GM18858 (cell line): Measurements from ENCODE around the gene SCYL2.
A peak's percentile ranks its signal among the peaks of the same experiment; 100 is the strongest.
"Not testable (repeated sequence)": the region's sequence is repeated elsewhere in the genome, so short reads cannot be mapped to it uniquely, and the experiment has no call there.

Experiments
- ATAC-seq: cut with Tn5 transposase; IDR thresholded peaks from one replicate; pipeline ENCODE4 v1.9.1; 2021; ENCODE audit not compliant: unreplicated experiment

SCYL2 gene

GRCh38 chr12:100266835-100267602 lies at the start of gene SCYL2, which contains the start of gene DEPDC4:
Gene SCYL2 (plus strand): TSS chr12:100267177. CDS start chr12:100282971, 15,794 bp downstream.
Gene DEPDC4 (minus strand): TSS chr12:100267079. CDS start chr12:100267076, 3 bp downstream.
- peak; percentile 75 for ATAC-seq

DNA sequence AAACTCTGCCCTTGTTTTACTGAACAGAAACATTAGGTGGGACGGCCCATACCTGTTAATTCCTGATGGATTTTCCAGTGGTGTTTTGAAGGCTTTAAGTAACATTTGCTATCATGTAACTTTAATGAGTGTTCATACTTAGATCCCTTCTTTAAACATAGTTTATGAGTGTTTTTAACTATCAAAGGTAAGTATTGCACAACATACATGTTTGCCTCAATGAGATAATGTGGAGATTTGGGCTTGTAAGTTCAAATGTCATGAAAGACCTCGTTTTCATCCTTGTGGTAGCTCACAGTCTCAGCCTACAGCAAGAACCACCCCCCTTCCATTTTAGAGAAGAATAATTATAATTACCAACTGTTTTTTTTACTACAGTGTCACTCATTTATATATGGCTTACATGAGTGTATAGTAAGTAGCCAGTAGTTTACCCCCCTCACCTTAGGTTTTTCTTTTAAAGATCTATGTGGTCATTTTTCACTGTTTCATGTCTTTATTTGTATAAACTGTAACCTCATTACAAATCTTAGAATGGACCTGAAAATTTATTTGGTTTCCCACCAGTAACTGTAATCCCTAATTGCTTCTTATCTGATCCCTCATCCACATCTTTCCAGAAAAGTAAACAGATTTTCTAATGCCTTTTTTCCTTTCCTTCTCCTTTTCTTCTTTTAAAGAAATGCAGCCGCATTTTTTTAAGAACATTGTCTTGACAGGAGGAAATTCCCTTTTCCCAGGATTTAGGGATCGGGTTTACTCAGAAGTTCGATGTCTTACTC lies 47.5 kb upstream of the SCYL2 start:
- ATAC-seq, result no peak

DNA sequence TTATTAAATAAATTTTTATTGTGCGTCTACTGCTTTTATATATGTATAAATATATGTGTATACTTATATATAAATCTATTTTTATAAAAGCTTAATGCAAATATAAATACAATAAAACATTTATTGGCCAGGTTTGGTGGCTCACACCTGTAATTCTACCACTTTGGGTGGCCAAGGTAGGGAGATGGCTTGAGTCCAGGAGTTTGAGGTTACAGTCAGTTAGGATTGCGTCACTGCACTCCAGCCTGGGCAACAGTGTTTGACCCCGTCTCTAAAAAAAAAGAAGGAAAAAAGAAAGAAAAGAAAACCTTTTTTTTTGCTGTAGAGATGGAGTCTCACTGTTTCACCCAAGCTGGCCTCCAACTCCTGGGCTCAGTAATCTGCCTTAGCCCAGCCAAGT lies 45.5 kb upstream of the SCYL2 start:
- no peak for ATAC-seq

- not testable (repeated sequence) for ATAC-seq
Observed at GRCh38 chr12:100222173-100222572, 44.8 kb upstream of the SCYL2 start.

- ATAC-seq, result no peak
Observed at GRCh38 chr12:100225491-100225890, 41.5 kb upstream of the SCYL2 start.

- no peak for ATAC-seq
Observed at GRCh38 chr12:100229036-100229635, 37.8 kb upstream of the SCYL2 start.

GRCh38 chr12:100229876-100230275 lies 37.1 kb upstream of the SCYL2 start:
- no peak for ATAC-seq

GRCh38 chr12:100231873-100232272 lies 35.1 kb upstream of the SCYL2 start:
- ATAC-seq, result not testable (repeated sequence)

DNA sequence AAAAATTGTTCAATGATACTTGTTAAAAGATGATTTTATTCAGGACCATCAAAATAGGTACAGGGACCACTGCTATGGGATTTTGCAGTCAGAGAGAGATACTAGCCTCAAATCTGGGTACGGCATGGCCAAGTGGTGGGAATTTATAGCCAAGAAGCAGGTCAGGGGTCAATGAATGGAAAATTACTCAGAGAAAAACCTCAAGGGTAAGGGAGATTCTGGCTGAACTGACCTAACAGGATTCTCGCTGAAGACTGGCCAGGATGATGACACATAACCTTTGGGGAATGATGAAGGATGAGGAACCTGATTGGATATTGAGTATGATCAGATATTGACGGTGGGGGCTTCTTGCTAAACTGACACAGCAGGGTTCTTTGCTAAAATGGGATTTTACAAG lies 32.8 kb upstream of the SCYL2 start:
- ATAC-seq, result no peak

DNA sequence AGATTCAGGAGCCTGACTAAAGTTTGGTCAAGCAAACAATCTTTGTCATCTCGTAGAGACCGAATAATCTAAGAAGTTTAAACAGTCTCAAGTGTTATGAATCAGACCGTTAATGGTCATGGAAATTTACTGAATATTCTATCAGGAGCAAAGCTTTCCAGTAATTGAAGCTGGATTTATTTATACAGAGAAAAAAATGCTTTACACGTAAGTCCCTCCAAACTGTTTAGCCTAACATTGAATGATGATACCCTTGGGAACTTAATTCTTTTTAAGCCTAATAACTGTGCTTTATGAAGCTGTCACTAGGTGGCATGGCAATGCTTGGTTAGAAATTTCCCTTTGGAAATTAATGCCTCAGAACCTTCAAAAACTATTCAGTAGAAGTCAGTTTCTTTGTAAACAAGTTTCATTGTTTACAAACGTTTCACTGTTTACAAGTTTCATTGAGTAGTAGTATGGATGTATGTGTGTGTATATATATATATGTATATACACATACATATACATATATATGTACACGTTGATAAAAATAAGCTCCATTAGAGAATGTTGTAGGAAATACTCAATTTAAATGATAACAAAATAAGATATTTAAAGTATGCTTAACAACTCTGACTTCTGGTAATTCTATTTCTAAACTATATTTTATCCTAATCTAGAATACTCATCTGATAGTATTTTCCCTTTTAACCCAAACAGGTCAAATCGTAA lies 32.2 kb upstream of the SCYL2 start:
- ATAC-seq, result peak; percentile 60

DNA sequence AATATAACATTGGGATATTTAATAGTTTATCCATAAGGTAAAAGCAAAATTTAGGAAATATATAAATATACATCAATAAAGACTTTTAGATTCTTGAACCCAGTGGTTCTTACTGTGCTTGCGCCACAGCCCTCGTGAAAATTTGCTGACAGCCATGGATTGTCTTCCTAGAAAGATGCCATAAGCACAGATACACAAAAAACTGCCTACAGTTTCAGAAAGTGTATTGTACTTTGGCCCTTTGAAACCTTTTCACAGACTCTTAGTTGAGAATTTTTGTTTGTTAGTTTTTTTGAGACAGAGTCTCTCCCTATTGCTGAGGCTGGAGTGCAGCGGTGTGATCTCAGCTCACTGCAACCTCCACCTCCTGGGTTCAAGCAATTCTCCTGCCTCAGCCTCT lies 28.2 kb upstream of the SCYL2 start:
- no peak for ATAC-seq

GRCh38 chr12:100239589-100239988 lies 27.4 kb upstream of the SCYL2 start:
- ATAC-seq, result no peak

DNA sequence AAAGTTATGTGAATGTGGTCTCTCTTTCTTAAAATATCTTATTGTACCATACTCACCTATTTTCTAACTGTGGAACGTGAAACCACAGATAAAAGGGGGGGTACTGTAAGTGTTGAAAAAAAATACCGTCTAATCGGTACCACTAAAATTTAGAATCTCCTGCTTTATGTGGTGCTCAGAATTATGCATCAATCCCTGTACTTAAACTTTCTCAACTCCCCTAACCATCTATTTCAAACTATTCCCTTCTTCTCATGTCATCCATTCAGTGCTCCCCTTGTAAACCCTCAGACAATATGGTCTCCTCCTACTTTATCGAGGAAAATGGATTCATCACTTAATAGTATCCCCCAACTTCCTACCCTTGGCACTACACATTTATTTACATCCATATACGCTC lies 23.8 kb upstream of the SCYL2 start:
- ATAC-seq, result no peak

DNA sequence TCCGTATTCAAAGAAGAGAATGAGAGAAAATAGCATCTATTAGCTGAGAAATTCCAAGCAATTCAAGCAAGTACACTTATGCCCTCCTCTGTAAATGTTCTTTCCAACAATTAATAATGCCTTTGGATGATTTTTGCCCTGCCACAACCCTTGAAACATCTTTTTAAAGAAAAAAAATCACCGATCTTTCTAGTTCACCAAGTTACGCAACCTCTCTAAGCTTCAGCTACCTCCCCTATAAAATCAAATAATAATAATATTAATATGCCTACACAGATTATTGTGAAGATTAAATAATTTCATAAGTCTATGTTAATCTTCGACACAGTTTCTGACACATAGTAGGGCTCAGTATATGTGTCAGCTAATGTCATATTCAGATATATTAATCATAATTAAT lies 19.2 kb upstream of the SCYL2 start:
- ATAC-seq, result no peak

- no peak for ATAC-seq
Observed at GRCh38 chr12:100248886-100249285, 18.1 kb upstream of the SCYL2 start.

DNA sequence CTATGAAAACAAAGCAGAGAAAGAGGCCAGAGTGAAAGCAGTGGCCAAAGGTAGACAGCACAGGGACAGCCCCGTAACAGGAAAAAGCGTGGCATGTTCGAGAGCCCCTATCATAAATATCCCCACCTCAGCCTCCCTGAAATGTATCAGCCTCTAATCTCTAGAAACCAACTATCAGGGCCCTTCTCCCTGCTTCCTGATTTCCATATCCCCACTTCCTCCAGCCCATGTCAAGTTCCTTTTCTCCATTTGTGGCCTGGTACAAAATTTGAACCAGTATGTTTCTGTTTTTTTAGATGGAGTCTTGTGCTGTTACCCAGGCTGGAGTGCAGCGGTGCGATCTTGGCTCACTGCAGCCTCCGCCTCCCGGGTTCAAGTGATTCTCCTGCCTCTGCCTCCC lies 17.0 kb upstream of the SCYL2 start:
- ATAC-seq, result no peak

GRCh38 chr12:100251917-100252316 lies 15.1 kb upstream of the SCYL2 start:
- ATAC-seq, result no peak

GRCh38 chr12:100253437-100253836 lies 13.5 kb upstream of the SCYL2 start:
- no peak for ATAC-seq

GRCh38 chr12:100254876-100255275 lies 12.1 kb upstream of the SCYL2 start:
- no peak for ATAC-seq

DNA sequence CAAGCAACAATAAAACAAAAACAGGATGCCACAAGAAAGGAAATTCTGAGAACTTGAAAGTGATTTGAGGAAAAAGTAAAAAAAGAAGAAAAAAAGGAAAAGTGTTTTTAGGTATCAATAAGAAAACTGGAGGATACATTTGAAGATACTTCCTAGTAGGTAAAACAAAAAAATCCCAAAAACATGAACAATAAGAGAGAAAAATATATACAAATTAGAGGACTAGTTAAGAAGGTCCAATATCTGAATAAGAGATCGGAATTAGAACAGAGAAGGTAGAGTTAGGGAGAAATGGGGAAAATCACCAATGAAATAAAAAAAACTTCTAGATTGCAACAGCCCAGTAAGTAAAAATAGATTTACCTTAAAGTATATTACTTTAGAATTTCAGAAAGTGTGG lies 8.8 kb upstream of the SCYL2 start:
- no peak for ATAC-seq

DNA sequence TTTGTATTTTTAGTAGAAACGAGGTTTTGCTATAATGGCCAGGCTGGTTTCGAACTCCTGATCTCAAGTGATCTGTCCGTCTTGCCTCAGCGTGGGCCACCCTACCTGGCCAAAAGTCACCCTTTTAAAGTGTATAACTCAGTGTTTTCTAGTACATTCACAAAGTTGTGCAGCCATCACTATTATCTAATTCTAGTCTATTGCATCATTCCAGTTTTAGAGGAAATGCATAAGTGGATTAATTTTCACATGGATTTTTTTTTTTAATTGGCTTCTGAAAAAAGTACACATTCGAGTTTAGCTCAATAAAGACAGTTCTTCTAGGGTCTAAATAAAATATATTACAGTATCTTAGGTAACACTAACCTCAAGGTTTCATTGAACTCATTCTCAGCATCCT lies 3.8 kb upstream of the SCYL2 start:
- ATAC-seq, result no peak
